HFF-Myc (cell line): ENCODE data around the gene SHPK.

Source experiments
- DNase-seq: peaks from one replicate; pipeline ENCODE4 v3.0.0-alpha.2; 2011; ENCODE audit warnings: low read depth; ENCODE audit errors: extremely low read depth
- H3K4me3 ChIP-seq: replicated peaks from 2 replicates; pipeline ENCODE4 v1.5.1; 2011; ENCODE audit warnings: low read depth, mild to moderate bottlenecking, control low read depth, low read length
- CTCF ChIP-seq: IDR thresholded peaks from 2 replicates; pipeline ENCODE4 v1.5.1; 2012; ENCODE audit warnings: mild to moderate bottlenecking, low read depth, low read length, control low read depth; ENCODE audit errors: missing control alignments

Gene SHPK

DNA sequence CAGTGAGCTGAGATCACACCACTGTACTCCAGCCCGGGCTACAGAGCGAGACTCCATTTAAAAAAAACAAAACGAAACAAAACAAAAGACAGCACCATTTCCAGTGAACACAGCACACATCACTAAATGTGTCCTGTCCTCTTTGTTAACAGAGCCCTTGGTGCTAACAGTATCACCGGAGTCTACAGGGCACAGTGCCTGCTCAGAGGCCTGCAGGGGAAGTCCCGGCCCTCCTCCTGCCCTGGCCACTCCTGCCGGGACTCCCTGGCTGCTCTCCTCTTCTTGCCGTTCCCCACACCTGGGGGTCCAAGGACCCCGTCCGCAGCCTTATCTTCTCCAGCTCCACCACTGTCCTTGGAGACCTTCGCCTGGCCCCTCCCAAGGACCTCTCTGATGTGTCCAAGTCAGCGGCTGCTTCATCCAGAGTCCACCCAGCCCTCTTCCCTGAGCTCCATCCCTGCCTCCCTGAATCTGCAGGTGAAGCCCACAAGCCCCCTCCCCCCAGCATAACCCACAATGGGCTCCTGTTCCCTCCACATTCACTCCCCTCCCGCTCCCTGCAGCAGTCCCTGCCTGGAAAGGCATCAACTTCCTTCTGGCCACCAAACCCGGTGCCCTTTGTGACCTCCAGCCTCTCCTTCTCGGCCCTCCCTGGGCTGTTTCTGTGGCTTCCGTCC lies 35.4 kb downstream of the SHPK start:
- TF ChIP-seq CTCF, result no peak
- DNase-seq, result no peak
- H3K4me3 ChIP-seq, result no peak overlapping the region

GRCh38 chr17:3598078-3598477 lies 38.0 kb downstream of the SHPK start:
- TF ChIP-seq CTCF, result no peak
- DNase-seq, result no peak
- H3K4me3 ChIP-seq, result no peak overlapping the region

DNA sequence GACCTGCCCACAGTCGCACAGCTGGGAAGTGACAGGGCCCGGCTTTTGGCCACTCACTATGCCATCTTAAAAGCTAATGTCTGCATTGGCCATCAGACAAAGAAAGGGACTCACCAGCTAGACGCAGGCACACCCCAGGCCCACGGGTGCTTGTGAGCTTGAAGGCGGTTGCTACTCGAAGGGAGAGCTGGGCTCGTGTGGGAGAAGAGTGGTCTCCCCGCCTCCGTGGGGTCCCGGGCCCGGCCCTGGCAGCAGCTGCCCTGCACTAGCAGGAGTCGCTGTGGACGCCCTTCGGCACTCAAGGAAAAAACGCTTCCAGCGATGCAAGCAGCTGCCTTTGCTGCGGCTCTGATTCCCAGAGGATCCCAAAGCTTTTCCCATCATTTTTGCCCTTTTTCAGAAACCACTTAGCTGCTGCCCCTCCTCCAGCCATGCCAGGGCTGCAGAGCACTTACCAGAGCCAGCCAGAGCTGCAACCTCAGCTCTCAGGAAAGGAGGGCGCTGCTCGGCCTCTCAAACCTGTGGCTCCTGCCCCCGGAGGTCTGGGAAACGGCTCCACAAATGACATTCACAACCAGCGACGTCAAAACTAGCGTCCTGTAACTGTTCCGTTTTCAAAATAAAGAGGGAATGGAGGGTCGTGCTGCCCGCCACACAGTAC lies 39.1 kb downstream of the SHPK start:
- H3K4me3 ChIP-seq, result no peak overlapping the region
- DNase-seq, result no peak
- TF ChIP-seq CTCF, result no peak

DNA sequence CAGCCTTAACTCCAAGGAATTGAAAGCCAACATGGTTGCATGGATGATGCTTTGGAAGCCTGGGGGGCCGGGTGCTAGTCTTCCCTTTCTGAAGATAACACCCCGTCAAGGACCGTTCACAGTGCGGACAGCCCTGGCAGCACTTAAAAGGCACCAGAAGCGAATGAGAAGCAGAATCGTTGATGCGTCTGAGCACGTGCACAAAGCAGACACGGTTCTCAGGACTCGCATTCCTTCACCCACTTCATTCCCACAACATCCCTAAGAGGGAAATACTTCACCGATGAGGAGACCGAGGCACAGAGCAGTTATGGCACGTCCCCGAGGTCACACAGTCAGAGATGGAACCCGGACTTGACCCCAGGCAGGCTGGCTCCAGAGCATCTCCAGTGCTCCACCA lies 41.1 kb downstream of the SHPK start:
- TF ChIP-seq CTCF, result no peak
- DNase-seq, result no peak
- no peak overlapping the region for H3K4me3 ChIP-seq

DNA sequence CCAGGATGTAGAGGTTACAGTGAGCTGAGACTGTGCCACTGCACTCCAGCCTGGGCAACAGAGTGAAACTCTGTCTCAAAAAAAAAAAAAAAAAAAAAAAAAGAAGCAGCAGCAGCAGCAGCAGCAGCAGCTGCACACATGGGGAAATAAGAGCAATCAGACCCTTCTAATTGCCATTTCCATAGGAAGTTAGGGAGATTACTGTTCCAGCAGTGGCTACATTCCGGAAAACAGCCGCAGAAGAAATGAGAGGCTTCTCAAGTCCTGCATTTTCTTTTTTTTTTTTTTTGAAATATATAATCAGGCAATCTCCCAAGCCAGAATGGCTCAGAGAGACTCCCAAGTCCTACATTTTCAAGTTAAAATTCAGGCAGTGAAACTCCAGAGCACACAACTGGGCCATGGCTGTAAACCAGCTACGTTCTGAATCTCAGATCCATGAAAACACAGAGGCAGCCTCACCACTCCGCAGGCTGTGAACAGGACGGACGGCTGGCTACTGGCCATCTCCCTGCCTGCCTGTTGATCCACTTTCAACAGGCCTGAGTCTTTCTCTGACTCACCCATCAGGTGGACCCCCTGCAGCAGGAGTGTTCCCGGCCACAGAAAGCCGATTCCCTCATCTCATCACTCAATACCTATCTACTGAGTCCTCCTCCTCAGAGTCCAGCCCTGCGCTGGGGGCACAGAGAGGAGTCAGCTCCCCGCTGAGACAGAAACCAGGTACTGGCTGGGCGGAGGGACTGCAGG lies 41.8 kb downstream of the SHPK start:
- DNase-seq, result peak; percentile 43
- no peak overlapping the region for H3K4me3 ChIP-seq
- no peak for TF ChIP-seq CTCF

GRCh38 chr17:3593384-3593783 lies 42.7 kb downstream of the SHPK start:
- DNase-seq, result no peak
- TF ChIP-seq CTCF, result no peak
- no peak overlapping the region for H3K4me3 ChIP-seq
